SK-N-MC (cell line): ENCODE data around the gene CALML3.

Experiments used
- DNase-seq: peaks from one replicate; pipeline ENCODE4 v3.0.0-alpha.2; 2011; ENCODE audit warnings: low read depth, low spot score
- H3K27ac ChIP-seq: fragments of 200-600 bp; sonication (generic); 2 replicates; pipeline ENCODE4 v1.5.1; 2016; ENCODE audit warnings: mixed run types
- H3K36me3 ChIP-seq: fragments of 200-600 bp; sonication (generic); 2 replicates; pipeline ENCODE4 v1.6.1; 2017; ENCODE audit warnings: antibody characterized with exemption, low read length, mixed read lengths; ENCODE audit not compliant: insufficient read depth
- H3K4me3 ChIP-seq: fragments of 200-600 bp; sonication (generic); 2 replicates; pipeline ENCODE4 v1.5.1; 2016
- H3K9ac ChIP-seq: fragments of 200-600 bp; sonication (generic); 2 replicates; pipeline ENCODE4 v1.8.0; 2017; ENCODE audit warnings: mixed run types, mixed read lengths; ENCODE audit not compliant: insufficient read length
- H3K9me3 ChIP-seq: fragments of 200-600 bp; sonication (generic); 2 replicates; pipeline ENCODE4 v1.6.1; 2017; ENCODE audit warnings: low read depth, mild to moderate bottlenecking, antibody characterized with exemption, low read length, moderate library complexity, mixed read lengths
- EZH2 ChIP-seq: fragments of 200-600 bp; sonication (generic); IDR thresholded peaks from one replicate; pipeline ENCODE4 v1.6.1; 2017; ENCODE audit warnings: antibody characterized with exemption
- FOXP2 ChIP-seq: optimal IDR thresholded peaks from 2 replicates; pipeline ENCODE3; 2011; ENCODE audit warnings: mild to moderate bottlenecking, moderate library complexity; ENCODE audit not compliant: insufficient read depth; ENCODE audit errors: extremely low read length, control extremely low read depth
- POLR2AphosphoS5 ChIP-seq: IDR thresholded peaks from 2 replicates; pipeline ENCODE4 v1.6.1; 2012; ENCODE audit warnings: mild to moderate bottlenecking, low read depth, low read length, borderline replicate concordance

The CALML3 gene

GRCh38 chr10:5480162-5480941 lies 44.4 kb upstream of the CALML3 start:
- no peak overlapping the region for H3K27ac ChIP-seq
- DNase-seq, result no peak
- TF ChIP-seq FOXP2 (no peak), EZH2 (no peak), POLR2AphosphoS5 (no peak)
- no peaks in the 10 kb centered on the region for H3K36me3 ChIP-seq
- no peak overlapping the region for H3K4me3 ChIP-seq
- no peak overlapping the region for H3K9ac ChIP-seq
- no peaks in the 10 kb centered on the region for H3K9me3 ChIP-seq

DNA sequence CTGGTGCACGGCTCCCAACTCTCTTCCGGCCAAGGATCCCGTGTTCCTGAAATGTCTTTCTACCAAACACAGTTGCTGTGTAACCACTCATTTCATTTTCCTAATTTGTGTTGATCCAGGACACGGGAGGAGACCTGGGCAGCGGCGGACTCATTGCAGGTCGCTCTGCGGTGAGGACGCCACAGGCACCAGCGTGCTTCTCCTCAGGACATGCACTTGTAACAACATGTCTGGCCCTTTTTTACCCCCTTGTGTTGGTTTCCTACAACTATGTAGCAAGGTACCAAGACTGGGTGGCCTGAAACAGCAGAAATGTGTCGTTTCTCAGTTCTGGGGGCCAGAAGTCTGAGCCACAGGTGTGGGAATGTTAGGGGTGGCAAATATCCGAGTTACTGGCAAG lies 43.6 kb upstream of the CALML3 start:
- no peak overlapping the region for H3K9ac ChIP-seq
- H3K36me3 ChIP-seq, result no peaks in the 10 kb centered on the region
- no peak overlapping the region for H3K27ac ChIP-seq
- no peak for TF ChIP-seq EZH2
- TF ChIP-seq POLR2AphosphoS5, result no peak
- no peak for TF ChIP-seq FOXP2
- no peak overlapping the region for H3K4me3 ChIP-seq
- H3K9me3 ChIP-seq, result no peaks in the 10 kb centered on the region
- DNase-seq, result no peak

GRCh38 chr10:5482016-5482415 lies 42.7 kb upstream of the CALML3 start:
- H3K27ac ChIP-seq, result no peak overlapping the region
- H3K36me3 ChIP-seq, result no peaks in the 10 kb centered on the region
- DNase-seq, result no peak
- H3K9ac ChIP-seq, result no peak overlapping the region
- H3K4me3 ChIP-seq, result no peak overlapping the region
- TF ChIP-seq EZH2 (no peak), FOXP2 (no peak), POLR2AphosphoS5 (no peak)
- H3K9me3 ChIP-seq, result no peaks in the 10 kb centered on the region

GRCh38 chr10:5484205-5484604 lies 40.6 kb upstream of the CALML3 start:
- DNase-seq, result no peak
- H3K36me3 ChIP-seq, result no peaks in the 10 kb centered on the region

GRCh38 chr10:5485290-5485689 lies 39.5 kb upstream of the CALML3 start:
- TF ChIP-seq FOXP2 (no peak), EZH2 (no peak), POLR2AphosphoS5 (no peak)
- H3K27ac ChIP-seq, result no peak overlapping the region

More at GRCh38 chr10:5484205-5484604, 40.6 kb upstream of the CALML3 start:
- TF ChIP-seq FOXP2, result no peak
- no peak for TF ChIP-seq POLR2AphosphoS5
- TF ChIP-seq EZH2, result no peak
- Histone ChIP-seq H3K27ac (no peak overlapping the region), H3K9ac (no peak overlapping the region), H3K4me3 (no peak overlapping the region), H3K9me3 (no peaks in the 10 kb centered on the region)

DNA sequence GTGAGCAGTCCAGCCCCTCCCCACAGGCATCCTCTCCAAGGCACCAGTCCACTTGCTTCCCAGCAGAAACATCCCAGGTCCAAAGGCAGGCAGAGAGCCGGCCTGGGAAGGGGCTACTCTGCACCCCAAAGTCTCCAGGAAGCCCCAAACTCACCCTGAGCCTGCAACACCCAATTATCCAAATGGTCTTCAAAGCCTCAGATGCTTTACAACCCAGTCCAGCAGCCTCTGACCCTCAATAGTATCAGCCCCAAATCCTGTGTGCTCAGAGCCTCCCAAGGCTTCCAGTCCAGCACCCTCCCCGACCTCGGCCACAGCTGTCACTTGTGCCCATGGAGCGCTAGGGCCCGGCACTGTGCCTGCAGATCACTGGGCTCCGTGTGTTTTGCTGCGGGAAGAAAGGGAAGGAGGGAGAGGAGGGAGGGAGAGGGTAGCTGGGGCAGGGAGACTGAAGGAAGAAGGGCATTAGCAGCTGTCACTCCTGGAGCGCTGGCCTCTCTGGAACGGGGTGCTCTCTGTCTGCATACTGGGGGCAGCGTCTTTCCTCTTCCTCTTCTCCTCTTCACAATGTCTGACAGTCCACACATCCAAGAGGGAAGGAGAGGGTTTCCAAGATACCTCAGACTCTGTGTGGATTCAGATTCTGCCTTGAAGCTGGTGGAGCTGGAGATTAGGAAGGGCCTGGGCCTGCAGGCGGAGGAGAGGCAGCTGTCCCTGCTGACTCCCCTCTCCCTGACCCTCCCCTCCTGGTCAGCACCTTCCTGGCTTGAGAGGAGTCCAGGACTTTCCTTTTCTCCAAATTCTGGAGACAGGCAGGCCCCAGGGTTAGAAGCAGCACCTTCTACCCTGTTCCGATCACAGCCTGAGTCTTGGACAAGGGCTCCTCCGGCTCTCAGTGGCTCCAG lies 38.6 kb upstream of the CALML3 start:
- Histone ChIP-seq H3K9me3 (no peaks in the 10 kb centered on the region), H3K4me3 (no peak overlapping the region), H3K9ac (no peak overlapping the region), H3K27ac (no peak overlapping the region), H3K36me3 (no peaks in the 10 kb centered on the region)
- no peak for TF ChIP-seq POLR2AphosphoS5
- no peak for TF ChIP-seq FOXP2
- TF ChIP-seq EZH2, result no peak
- DNase-seq, result no peak

More at GRCh38 chr10:5485290-5485689, 39.5 kb upstream of the CALML3 start:
- DNase-seq, result no peak
- no peaks in the 10 kb centered on the region for H3K9me3 ChIP-seq
- no peak overlapping the region for H3K9ac ChIP-seq
- H3K36me3 ChIP-seq, result no peaks in the 10 kb centered on the region
- H3K4me3 ChIP-seq, result no peak overlapping the region

DNA sequence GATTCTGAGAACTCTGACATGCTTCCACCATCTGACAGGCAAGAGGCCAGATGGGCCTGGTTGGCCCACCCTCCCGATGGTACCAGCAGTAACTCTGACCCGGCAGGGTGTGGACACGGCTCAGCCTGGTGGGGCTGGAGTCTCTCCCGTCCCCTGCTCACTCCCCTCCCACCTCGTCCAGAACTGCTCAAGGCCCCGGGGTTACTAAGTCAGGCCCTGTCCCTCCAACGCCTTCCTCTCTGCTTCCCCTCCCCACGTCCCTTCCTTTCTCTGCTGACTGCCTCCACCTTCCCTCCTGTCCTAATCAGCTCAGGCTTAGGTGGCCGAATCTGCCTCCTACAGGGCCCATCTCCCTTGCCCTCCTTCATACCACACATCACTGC lies 37.9 kb upstream of the CALML3 start:
- Histone ChIP-seq H3K9ac (no peak overlapping the region), H3K27ac (no peak overlapping the region), H3K36me3 (no peaks in the 10 kb centered on the region), H3K4me3 (no peak overlapping the region), H3K9me3 (no peaks in the 10 kb centered on the region)
- TF ChIP-seq EZH2 (no peak), POLR2AphosphoS5 (no peak), FOXP2 (no peak)
- no peak for DNase-seq
